GM12878 (cell line): ENCODE measurements around the gene DAAM2. TPM values are rescaled to one million over a fixed set of nuclear protein-coding genes. Genes with fewer than 3 reads are reported as not detected.

Experiments
- ATAC-seq: fragments of 200-7000 bp; cut with Tn5 transposase; 3 replicates; pipeline ENCODE4 v1.9.1; 2020; ENCODE audit warnings: mild to moderate bottlenecking, moderate library complexity
- BruUV-seq: library from RNA; stranded (reverse); fragments of 400-500 nt; replicated peaks from 2 replicates; lab custom pipeline; 2021; lab: Mats Ljungman, UMichigan
- CTCF ChIA-PET: fragments of 300-600 bp; sonication (Branson Sonifier 250); formaldehyde crosslinking; extraction: SDS; loops from one replicate; lab custom pipeline; 2021; ENCODE audit warnings: inconsistent platforms; lab: Yijun Ruan, JAX
- POLR2A ChIA-PET: fragments of 350-600 bp; formaldehyde crosslinking; extraction: SDS; loops from one replicate; lab custom pipeline; 2021; ENCODE audit warnings: inconsistent platforms; lab: Charles Lee
- RAD21 ChIA-PET: fragments of 300-600 bp; sonication (Branson Sonifier 250); formaldehyde crosslinking; loops from one replicate; lab custom pipeline; 2023; ENCODE audit warnings: antibody characterized with exemption; ENCODE audit not compliant: unreplicated experiment; lab: Charles Lee
- SMC1A ChIA-PET: fragments of 300-600 bp; sonication (Branson Sonifier 250); formaldehyde crosslinking; loops from one replicate; lab custom pipeline; 2023; ENCODE audit not compliant: unreplicated experiment, uncharacterized antibody; lab: Charles Lee
- DNase-seq: peaks from one replicate; pipeline ENCODE4 v3.0.0-alpha.2; 2011; ENCODE audit warnings: low read depth, low spot score
- FAIRE-seq: peaks from 3 replicates; lab custom pipeline; 2011; peaks lifted over from hg19 to GRCh38; lab: Jason Lieb, UNC
- H2AFZ ChIP-seq: 2 replicates; pipeline ENCODE4 v1.6.0; 2011; ENCODE audit warnings: low read depth, low read length, control low read depth; ENCODE audit not compliant: control insufficient read depth
- H3K27ac ChIP-seq: 2 replicates; pipeline ENCODE4 v1.5.1; 2011; ENCODE audit warnings: control low read depth; ENCODE audit not compliant: control insufficient read depth, insufficient read depth
- H3K27me3 ChIP-seq, 2 experiments: replicated peaks in 1 of 2; 2 replicates each; pipeline versions ENCODE4 v1.6.0 to v1.6.1; 2011; ENCODE audit warnings: low read length in 1 of 2; ENCODE audit not compliant: control insufficient read depth in 2 of 2, insufficient read depth in 2 of 2
- H3K36me3 ChIP-seq, 2 experiments: 2 replicates each; pipeline ENCODE4 v1.5.1; 2011; ENCODE audit warnings: low read length in 1 of 2; ENCODE audit not compliant: control insufficient read depth in 2 of 2, insufficient read depth in 2 of 2
- H3K4me1 ChIP-seq: 2 replicates; pipeline ENCODE4 v1.6.1; 2011; ENCODE audit warnings: mild to moderate bottlenecking, low read length, moderate library complexity, mixed read lengths; ENCODE audit not compliant: control insufficient read depth, insufficient read depth
- H3K4me2 ChIP-seq: 2 replicates; pipeline ENCODE4 v1.6.0; 2011; ENCODE audit warnings: control low read depth; ENCODE audit not compliant: control insufficient read depth, insufficient read depth
- H3K4me3 ChIP-seq: fragments of 200-600 bp; sonication (generic); 2 replicates; pipeline ENCODE4 v1.5.1; 2016
- H3K79me2 ChIP-seq: 2 replicates; pipeline ENCODE4 v1.6.0; 2011; ENCODE audit warnings: low read length; ENCODE audit not compliant: control insufficient read depth, insufficient read depth
- H3K9ac ChIP-seq: 2 replicates; pipeline ENCODE4 v1.8.0; 2011; ENCODE audit warnings: low read length, control low read depth, mixed read lengths; ENCODE audit not compliant: control insufficient read depth, insufficient read depth
- H3K9me3 ChIP-seq: replicated peaks from 3 replicates; pipeline ENCODE4 v1.5.1; 2011; ENCODE audit warnings: mild to moderate bottlenecking, low read length; ENCODE audit not compliant: control insufficient read depth, insufficient read depth
- H4K20me1 ChIP-seq: 2 replicates; pipeline ENCODE4 v1.6.0; 2011; ENCODE audit not compliant: control insufficient read depth, insufficient read depth
- BMI1 ChIP-seq: fragments of 450-650 bp; IDR thresholded peaks from 2 replicates; pipeline ENCODE4 v1.6.1; 2016; ENCODE audit warnings: mild to moderate bottlenecking, moderate library complexity, borderline replicate concordance
- ETV6 ChIP-seq, 2 experiments: fragments of 450-650 bp in 1 of 2; IDR thresholded peaks in 1 of 2; conservative IDR thresholded peaks in 1 of 2; 2 replicates each; pipeline ENCODE4 v1.6.1; 2014; ENCODE audit warnings: antibody characterized with exemption in 1 of 2, borderline replicate concordance in 1 of 2, low read depth in 1 of 2, mild to moderate bottlenecking in 1 of 2, moderate library complexity in 1 of 2
- FOS ChIP-seq: IDR thresholded peaks from 3 replicates; pipeline ENCODE4 v1.6.1; 2011; ENCODE audit warnings: borderline replicate concordance; ENCODE audit not compliant: insufficient read length; ENCODE audit errors: extremely low read depth
- MYB ChIP-seq: fragments of 150-350 bp; IDR thresholded peaks from 2 replicates; pipeline ENCODE4 v1.6.1; 2014; ENCODE audit warnings: mild to moderate bottlenecking, low read depth, low read length, borderline replicate concordance
- NBN ChIP-seq: fragments of 450-650 bp; IDR thresholded peaks from 2 replicates; pipeline ENCODE4 v1.6.1; 2016
- PAX5 ChIP-seq: IDR thresholded peaks from 2 replicates; pipeline ENCODE4 v1.6.1; 2011; ENCODE audit warnings: low read depth, low read length, borderline replicate concordance
- SP1 ChIP-seq: IDR thresholded peaks from one replicate; pipeline ENCODE4 v1.6.1; 2011; ENCODE audit warnings: low read depth, low read length
- SREBF1 ChIP-seq: IDR thresholded peaks from 2 replicates; pipeline ENCODE4 v1.6.1; 2012; ENCODE audit warnings: mild to moderate bottlenecking, low read length
- STAT1 ChIP-seq: fragments of 450-650 bp; conservative IDR thresholded peaks from 2 replicates; pipeline ENCODE4 v1.6.1; 2014; ENCODE audit warnings: antibody characterized with exemption, mild to moderate bottlenecking
- STAT3 ChIP-seq: IDR thresholded peaks from 2 replicates; pipeline ENCODE4 v1.6.1; 2011; ENCODE audit warnings: low read depth, low read length, improper control_type of control experiment
- SUPT20H ChIP-seq: IDR thresholded peaks from 2 replicates; pipeline ENCODE4 v1.6.1; 2011; ENCODE audit warnings: low read depth, mild to moderate bottlenecking, low read length, moderate library complexity, borderline replicate concordance; ENCODE audit not compliant: control insufficient read depth
- USF1 ChIP-seq: IDR thresholded peaks from 2 replicates; pipeline ENCODE4 v1.6.1; 2011; ENCODE audit warnings: borderline replicate concordance, low read depth, mild to moderate bottlenecking, moderate library complexity, mixed read lengths, low read length; ENCODE audit not compliant: insufficient read depth; ENCODE audit errors: extremely low read length
- ZNF274 ChIP-seq: IDR thresholded peaks from one replicate; pipeline ENCODE4 v1.8.0; 2011; ENCODE audit not compliant: insufficient read length, insufficient read depth
- WGBS: methylation state at CpG from one replicate; pipeline ENCODE4 v1.1.6; 2016; ENCODE audit warnings: low lambda C conversion rate; ENCODE audit not compliant: insufficient replicate concordance, insufficient coverage; ENCODE audit errors: missing lambda C conversion rate; 5-methylcytosine and 5-hydroxymethylcytosine counted together
- in situ Hi-C: fragments of 300-500 bp; cut with MboI; formaldehyde crosslinking; loops from 9 replicates; pipeline ENCODE4 v1.14.3; 2018; ENCODE audit warnings: mixed read lengths
- intact Hi-C: fragments of 100-400 bp; cut with micrococcal nuclease; formaldehyde crosslinking; loops from one replicate; pipeline ENCODE4 v1.14.2; 2022; ENCODE audit not compliant: unreplicated experiment
- polyA plus RNA-seq, 11 experiments: library from polyadenylated mRNA; depleted of rRNA in 4 of 11; unstranded in 6 of 11; stranded (reverse) in 5 of 11; fragments of >200 nt; fragmentation: Nextera tagmentation in 4 of 11; fragmentation: Illumina TruSeq in 1 of 11; extraction: Ambion mirVana in 4 of 11; extraction: Trizol in 1 of 11; gene quantifications; 1 replicate in 1 of 11; 2 replicates in 10 of 11; pipeline versions ENCODE4 v1.2.1 to v1.2.3, GENCODE V29; 2011 to 2016; ENCODE audit warnings: inconsistent platforms in 2 of 11, missing spikeins in 2 of 11, low read depth in 1 of 11
- total RNA-seq, 4 experiments: library from RNA; depleted of rRNA in 3 of 4; stranded (reverse); fragments of >200 nt in 3 of 4; fragmentation: Illumina TruSeq in 1 of 4; extraction: Trizol in 1 of 4; gene quantifications; 2 replicates each; pipeline versions ENCODE4 v1.2.1 to v1.2.3, GENCODE V29; 2013 to 2021
- TF ChIP-seq, protein P1 (sequence below): fragments of 450-650 bp; IDR thresholded peaks from 2 replicates; pipeline ENCODE4 v1.6.1; 2018; ENCODE audit warnings: borderline replicate concordance, mild to moderate bottlenecking; ENCODE audit not compliant: partially characterized antibody

Gene DAAM2
- total and polyA plus RNA-seq, 10 of the 15 experiments (the other 5 are each of a cell fraction or from before 2014, with no cell fraction given) = 0.05 to 0.22 TPM; not detected in 8

GRCh38 chr6:39901670-39902069 lies 109.5 kb downstream of the DAAM2 start:
- TF ChIP-seq PAX5 (no peak), SUPT20H (no peak), NBN (no peak), SREBF1 (no peak), FOS (no peak), BMI1 (no peak), ZNF274 (no peak), USF1 (no peak), MYB (no peak), STAT1 (no peak), STAT3 (no peak), SP1 (no peak), ETV6 (conservative IDR thresholded peaks at IDR 0.05 in 1 of 2, IDR thresholded peaks at IDR 0.05 in 1 of 2; ENCODE audit: borderline replicate concordance in 1 of 2, low read depth in 1 of 2) (no peak)
- TF ChIP-seq, protein P1, sequence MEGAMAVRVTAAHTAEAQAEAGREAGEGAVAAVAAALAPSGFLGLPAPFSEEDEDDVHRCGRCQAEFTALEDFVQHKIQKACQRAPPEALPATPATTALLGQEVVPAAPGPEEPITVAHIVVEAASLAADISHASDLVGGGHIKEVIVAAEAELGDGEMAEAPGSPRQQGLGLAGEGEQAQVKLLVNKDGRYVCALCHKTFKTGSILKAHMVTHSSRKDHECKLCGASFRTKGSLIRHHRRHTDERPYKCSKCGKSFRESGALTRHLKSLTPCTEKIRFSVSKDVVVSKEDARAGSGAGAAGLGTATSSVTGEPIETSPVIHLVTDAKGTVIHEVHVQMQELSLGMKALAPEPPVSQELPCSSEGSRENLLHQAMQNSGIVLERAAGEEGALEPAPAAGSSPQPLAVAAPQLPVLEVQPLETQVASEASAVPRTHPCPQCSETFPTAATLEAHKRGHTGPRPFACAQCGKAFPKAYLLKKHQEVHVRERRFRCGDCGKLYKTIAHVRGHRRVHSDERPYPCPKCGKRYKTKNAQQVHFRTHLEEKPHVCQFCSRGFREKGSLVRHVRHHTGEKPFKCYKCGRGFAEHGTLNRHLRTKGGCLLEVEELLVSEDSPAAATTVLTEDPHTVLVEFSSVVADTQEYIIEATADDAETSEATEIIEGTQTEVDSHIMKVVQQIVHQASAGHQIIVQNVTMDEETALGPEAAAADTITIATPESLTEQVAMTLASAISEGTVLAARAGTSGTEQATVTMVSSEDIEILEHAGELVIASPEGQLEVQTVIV = no peak
- TF ChIP-seq, all 136 proteins: peak for 0
- in situ Hi-C loops (no loop called here), intact Hi-C loops (no loop called here)
- no peak for ATAC-seq
- no peak overlapping the region for H3K4me2 ChIP-seq
- ChIA-PET RAD21 (no interaction called here), POLR2A (no interaction called here), CTCF (no interaction called here), SMC1A (no interaction called here)
- H3K4me1 ChIP-seq = no peaks in the 10 kb centered on the region
- H3K27me3 ChIP-seq = peaks cover 0 to 1% of the 10 kb centered on the region in 2 experiments; a peak in 1 of 4 replicates
- no peak overlapping the region for H3K4me3 ChIP-seq
- H3K9ac ChIP-seq = no peak overlapping the region
- no peaks in the 10 kb centered on the region for H4K20me1 ChIP-seq
- FAIRE-seq = no peak
- WGBS = 50% methylated on average over 19 of the region's 19 CpGs
- no peak overlapping the region for H3K27ac ChIP-seq
- no peaks in the 10 kb centered on the region for H3K36me3 ChIP-seq
- H3K9me3 ChIP-seq = no peaks in the 10 kb centered on the region
- no peak overlapping the region for H2AFZ ChIP-seq
- BruUV-seq = no TSS peak
- no peak for DNase-seq
- no peaks in the 10 kb centered on the region for H3K79me2 ChIP-seq
